H9 (cell line): ENCODE data around the gene NR1H4. TPM values are rescaled to one million over a fixed set of nuclear protein-coding genes. Genes with fewer than 3 reads are reported as not detected.

Experiments
- DNase-seq: peaks from one replicate; pipeline ENCODE4 v3.0.0-alpha.2; 2017
- H2AFZ ChIP-seq: one replicate; pipeline ENCODE4 v1.6.1; 2013; ENCODE audit warnings: mild to moderate bottlenecking, low read length, control low read depth, moderate library complexity
- H2AK5ac ChIP-seq: 2 replicates; pipeline ENCODE4 v1.6.1; 2013; ENCODE audit warnings: low read length, control low read depth, mixed read lengths; ENCODE audit not compliant: insufficient read length
- H2BK120ac ChIP-seq: one replicate; pipeline ENCODE4 v1.6.1; 2013; ENCODE audit warnings: low read depth, mild to moderate bottlenecking, low read length, control low read depth, inconsistent platforms; ENCODE audit not compliant: poor library complexity, severe bottlenecking
- H2BK12ac ChIP-seq: 2 replicates; pipeline ENCODE4 v1.6.1; 2013; ENCODE audit warnings: low read length, control low read depth, mixed read lengths, low read depth; ENCODE audit not compliant: insufficient read length
- H2BK15ac ChIP-seq: 2 replicates; pipeline ENCODE4 v1.6.1; 2013; ENCODE audit warnings: low read depth, low read length, control low read depth
- H2BK20ac ChIP-seq: one replicate; pipeline ENCODE4 v1.6.1; 2013; ENCODE audit warnings: low read depth, mild to moderate bottlenecking, low read length, control low read depth, inconsistent platforms; ENCODE audit not compliant: poor library complexity, severe bottlenecking
- H2BK5ac ChIP-seq: 2 replicates; pipeline ENCODE4 v1.6.1; 2013; ENCODE audit warnings: low read length, control low read depth, mixed read lengths; ENCODE audit not compliant: insufficient read length
- H3K14ac ChIP-seq: 2 replicates; pipeline ENCODE4 v1.6.1; 2013; ENCODE audit warnings: low read length, control low read depth; ENCODE audit not compliant: insufficient read depth
- H3K18ac ChIP-seq: 2 replicates; pipeline ENCODE4 v1.6.1; 2013; ENCODE audit warnings: low read depth, mild to moderate bottlenecking, mixed read lengths, low read length, control low read depth; ENCODE audit not compliant: insufficient read length
- H3K23ac ChIP-seq: 2 replicates; pipeline ENCODE4 v1.6.1; 2013; ENCODE audit warnings: low read length, control low read depth, mixed read lengths, low read depth; ENCODE audit not compliant: insufficient read length
- H3K23me2 ChIP-seq: 2 replicates; pipeline ENCODE4 v1.6.1; 2013; ENCODE audit warnings: low read depth, mild to moderate bottlenecking, mixed read lengths, low read length, control low read depth; ENCODE audit not compliant: insufficient read length, poor library complexity, severe bottlenecking
- H3K27ac ChIP-seq: 2 replicates; pipeline ENCODE4 v1.5.1; 2013; ENCODE audit warnings: low read length, control low read depth, mixed read lengths, low read depth; ENCODE audit not compliant: insufficient read length
- H3K27me3 ChIP-seq: 2 replicates; pipeline ENCODE4 v1.6.1; 2013; ENCODE audit warnings: low read length, control low read depth, inconsistent platforms; ENCODE audit not compliant: insufficient read depth
- H3K4ac ChIP-seq: 2 replicates; pipeline ENCODE4 v1.6.1; 2013; ENCODE audit warnings: low read depth, mild to moderate bottlenecking, control low read depth, inconsistent platforms, low read length, moderate library complexity
- H3K4me1 ChIP-seq: 2 replicates; pipeline ENCODE4 v1.6.1; 2013; ENCODE audit warnings: low read length, control low read depth, inconsistent platforms; ENCODE audit not compliant: insufficient read depth
- H3K4me2 ChIP-seq: 2 replicates; pipeline ENCODE4 v1.6.1; 2013; ENCODE audit warnings: low read length, control low read depth, mixed read lengths; ENCODE audit not compliant: insufficient read length, insufficient read depth
- H3K56ac ChIP-seq: 2 replicates; pipeline ENCODE4 v1.6.1; 2013; ENCODE audit warnings: low read depth, mild to moderate bottlenecking, mixed read lengths, low read length, control low read depth; ENCODE audit not compliant: insufficient read length
- H3K79me1 ChIP-seq: 2 replicates; pipeline ENCODE4 v1.6.1; 2013; ENCODE audit warnings: low read depth, mild to moderate bottlenecking, moderate library complexity, low read length, control low read depth, inconsistent platforms; ENCODE audit not compliant: insufficient read depth, poor library complexity, severe bottlenecking
- H3K79me2 ChIP-seq: 2 replicates; pipeline ENCODE4 v1.6.1; 2013; ENCODE audit warnings: low read length, control low read depth, inconsistent platforms; ENCODE audit not compliant: insufficient read depth
- H3K9ac ChIP-seq: 2 replicates; pipeline ENCODE4 v1.6.1; 2013; ENCODE audit warnings: low read length, control low read depth, mixed read lengths; ENCODE audit not compliant: insufficient read length; ENCODE audit errors: extremely low read depth
- H3K9me3 ChIP-seq: one replicate; pipeline ENCODE4 v1.6.1; 2013; ENCODE audit warnings: low read depth, low read length, inconsistent platforms; ENCODE audit not compliant: control insufficient read depth
- H3T11ph ChIP-seq: one replicate; pipeline ENCODE4 v1.6.1; 2013; ENCODE audit warnings: mild to moderate bottlenecking, low read length, control low read depth, inconsistent platforms
- H4K20me1 ChIP-seq: one replicate; pipeline ENCODE4 v1.6.1; 2013; ENCODE audit not compliant: control insufficient read depth, insufficient read length, insufficient read depth
- H4K5ac ChIP-seq: 2 replicates; pipeline ENCODE4 v1.6.1; 2013; ENCODE audit warnings: low read depth, mild to moderate bottlenecking, mixed read lengths, low read length, control low read depth; ENCODE audit not compliant: insufficient read length
- H4K8ac ChIP-seq: replicated peaks from 2 replicates; pipeline ENCODE4 v1.6.1; 2013; ENCODE audit warnings: low read length, control low read depth, mixed read lengths, low read depth; ENCODE audit not compliant: insufficient read length
- H4K91ac ChIP-seq: 2 replicates; pipeline ENCODE4 v1.6.1; 2013; ENCODE audit warnings: low read depth, mild to moderate bottlenecking, moderate library complexity, mixed read lengths, low read length, control low read depth; ENCODE audit not compliant: insufficient read length
- H3K27ac Mint-ChIP-seq, 3 experiments: 2 replicates in 2 of 3; 3 replicates in 1 of 3; pipeline ENCODE4 v1.8.0; 2020 to 2021; ENCODE audit warnings: mixed read lengths in 3 of 3, mild to moderate bottlenecking in 1 of 3, moderate library complexity in 1 of 3
- H3K27me3 Mint-ChIP-seq: 2 replicates; pipeline ENCODE4 v1.8.0; 2021; ENCODE audit warnings: low read depth, mild to moderate bottlenecking, moderate library complexity, mixed read lengths
- H3K36me3 Mint-ChIP-seq, 3 experiments: 2 replicates in 2 of 3; 3 replicates in 1 of 3; pipeline ENCODE4 v1.8.0; 2020 to 2021; ENCODE audit warnings: low read depth in 3 of 3, mixed read lengths in 3 of 3; ENCODE audit not compliant: insufficient read depth in 1 of 3
- H3K4me1 Mint-ChIP-seq, 2 experiments: 2 replicates each; pipeline ENCODE4 v1.8.0; 2020; ENCODE audit warnings: mixed read lengths in 2 of 2
- H3K4me3 Mint-ChIP-seq, 2 experiments: 2 replicates in 1 of 2; 3 replicates in 1 of 2; pipeline ENCODE4 v1.8.0; 2020 to 2021; ENCODE audit warnings: mild to moderate bottlenecking in 2 of 2, mixed read lengths in 2 of 2, moderate library complexity in 1 of 2
- H3K9me3 Mint-ChIP-seq, 2 experiments: 2 replicates in 1 of 2; 3 replicates in 1 of 2; pipeline ENCODE4 v1.8.0; 2020; ENCODE audit warnings: mild to moderate bottlenecking in 2 of 2, mixed read lengths in 2 of 2, moderate library complexity in 1 of 2
- CTCF ChIP-seq: fragments of 200-600 bp; sonication (generic); conservative IDR thresholded peaks from 3 replicates; pipeline ENCODE4 v1.8.0; 2021; ENCODE audit warnings: antibody characterized with exemption, mild to moderate bottlenecking
- WGBS: extraction: QIAGEN DNeasy Blood & Tissue Kit; methylation state at CpG from one replicate; pipeline ENCODE4 v1.1.7; 2013; ENCODE audit warnings: missing lambda C conversion rate, low lambda C conversion rate, mixed read lengths; ENCODE audit not compliant: insufficient read length; ENCODE audit errors: extremely low coverage; 5-methylcytosine and 5-hydroxymethylcytosine counted together
- total RNA-seq: library from RNA; stranded (reverse); gene quantifications from 2 replicates; pipeline ENCODE4 v1.2.1, GENCODE V29; 2021

The NR1H4 gene
- total RNA-seq, 1 experiment from 2014 or later, result not detected

DNA sequence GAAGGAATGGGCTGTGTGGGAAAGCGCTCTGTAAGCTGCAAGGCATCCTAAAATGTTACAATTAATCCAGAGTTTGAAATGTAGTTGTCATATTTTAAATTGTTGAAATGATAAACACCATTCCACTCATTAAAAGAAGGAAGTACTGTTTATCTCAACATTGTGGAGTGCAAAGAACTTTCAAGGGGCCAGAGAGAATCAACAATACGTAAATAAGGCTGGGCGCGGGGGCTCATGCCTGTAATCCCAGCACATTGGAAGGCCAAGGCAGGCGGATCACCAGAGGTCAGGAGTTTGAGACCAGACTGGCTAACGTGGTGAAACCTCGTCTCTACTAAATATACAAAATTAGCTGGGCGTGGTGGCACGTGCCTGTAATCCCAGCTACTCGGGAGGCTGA is 24.5 kb downstream of the NR1H4 start:
- Histone ChIP-seq H3K56ac (no peak overlapping the region), H3K79me1 (no peaks in the 10 kb centered on the region), H3T11ph (no peak overlapping the region), H2BK12ac (no peak overlapping the region), H3K18ac (no peak overlapping the region), H3K4me2 (no peak overlapping the region), H2AK5ac (no peak overlapping the region), H4K20me1 (no peaks in the 10 kb centered on the region), H3K27ac (no peak overlapping the region), H3K9me3 (no peaks in the 10 kb centered on the region), H2BK120ac (no peak overlapping the region), H4K5ac (no peak overlapping the region), H3K23ac (no peak overlapping the region), H2BK20ac (no peak overlapping the region), H4K91ac (no peak overlapping the region), H3K4ac (no peak overlapping the region), H3K14ac (no peak overlapping the region), H3K9ac (no peak overlapping the region), H3K79me2 (no peaks in the 10 kb centered on the region), H2BK5ac (no peak overlapping the region), H3K23me2 (no peaks in the 10 kb centered on the region), H4K8ac (no peak overlapping the region), H3K27me3 (no peaks in the 10 kb centered on the region), H3K4me1 (peaks cover 2% of the 10 kb centered on the region; the same call in 1 of the 2 replicates), H2AFZ (no peak overlapping the region), H2BK15ac (no peak overlapping the region)
- Mint-ChIP-seq H3K27ac (no peak overlapping the region), H3K9me3 (no peaks in the 10 kb centered on the region), H3K4me1 (peaks cover 1 to 2% of the 10 kb centered on the region in 2 experiments; a peak in 1 of 4 replicates), H3K36me3 (no peaks in the 10 kb centered on the region), H3K27me3 (no peaks in the 10 kb centered on the region), H3K4me3 (no peak overlapping the region)
- no peak for TF ChIP-seq CTCF
- no peak for DNase-seq
- WGBS, result no CpG with 5 or more reads among the region's 10 CpGs
